ENCODE measurements around the gene VIM.

- no peak for TF ChIP-seq GATA2 (IDR thresholded peaks at IDR 0.05; ENCODE audit: low read depth, low read length)
- TF ChIP-seq GATA3 (IDR thresholded peaks at IDR 0.05; ENCODE audit: low read depth, low read length) = no peak
Measured at GRCh38 chr10:17233286-17233991, 5.4 kb downstream of the VIM start.
